SU-DHL-6 (cell line): ENCODE results near the gene SMURF2.

Source experiments
- EZH2phosphoT487 ChIP-seq: fragments of 200-600 bp; sonication (generic), shearing (Covaris generic); conservative IDR thresholded peaks from 2 replicates; pipeline ENCODE4 v1.6.1; 2018; ENCODE audit warnings: mild to moderate bottlenecking, antibody characterized with exemption, low read length, moderate library complexity, mixed read lengths
- TF ChIP-seq, protein P1 (sequence below): fragments of 200-600 bp; sonication (generic); IDR thresholded peaks from one replicate; pipeline ENCODE4 v1.5.1; 2017; ENCODE audit warnings: antibody characterized with exemption, mild to moderate bottlenecking, low read length, moderate library complexity; ENCODE audit not compliant: insufficient read depth, poor library complexity, severe bottlenecking

DNA sequence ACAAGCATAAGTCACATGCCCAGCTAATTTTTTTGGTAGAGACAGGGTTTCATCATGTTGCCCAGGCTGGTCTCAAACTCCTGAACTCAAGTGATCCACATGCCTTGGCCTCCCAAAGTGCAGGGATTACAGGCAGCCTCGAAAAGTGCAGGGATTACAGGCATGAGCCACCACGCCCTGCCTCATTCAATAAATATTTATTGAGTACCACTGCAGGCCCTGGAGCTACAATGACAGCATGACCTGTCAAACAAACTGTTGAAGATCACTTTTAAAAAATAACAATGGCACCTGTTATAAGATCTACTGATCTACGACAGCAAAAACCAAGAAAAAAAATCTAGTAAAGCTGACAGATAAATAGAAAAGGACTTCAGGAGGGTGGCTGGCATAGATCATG, 79.1 kb downstream of the SMURF2 start:
- TF ChIP-seq, protein P1, sequence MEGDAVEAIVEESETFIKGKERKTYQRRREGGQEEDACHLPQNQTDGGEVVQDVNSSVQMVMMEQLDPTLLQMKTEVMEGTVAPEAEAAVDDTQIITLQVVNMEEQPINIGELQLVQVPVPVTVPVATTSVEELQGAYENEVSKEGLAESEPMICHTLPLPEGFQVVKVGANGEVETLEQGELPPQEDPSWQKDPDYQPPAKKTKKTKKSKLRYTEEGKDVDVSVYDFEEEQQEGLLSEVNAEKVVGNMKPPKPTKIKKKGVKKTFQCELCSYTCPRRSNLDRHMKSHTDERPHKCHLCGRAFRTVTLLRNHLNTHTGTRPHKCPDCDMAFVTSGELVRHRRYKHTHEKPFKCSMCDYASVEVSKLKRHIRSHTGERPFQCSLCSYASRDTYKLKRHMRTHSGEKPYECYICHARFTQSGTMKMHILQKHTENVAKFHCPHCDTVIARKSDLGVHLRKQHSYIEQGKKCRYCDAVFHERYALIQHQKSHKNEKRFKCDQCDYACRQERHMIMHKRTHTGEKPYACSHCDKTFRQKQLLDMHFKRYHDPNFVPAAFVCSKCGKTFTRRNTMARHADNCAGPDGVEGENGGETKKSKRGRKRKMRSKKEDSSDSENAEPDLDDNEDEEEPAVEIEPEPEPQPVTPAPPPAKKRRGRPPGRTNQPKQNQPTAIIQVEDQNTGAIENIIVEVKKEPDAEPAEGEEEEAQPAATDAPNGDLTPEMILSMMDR = no peak
- no peak for TF ChIP-seq EZH2phosphoT487
